HG03066 (cell line): Measurements from ENCODE around the gene CSNK2A1.

ENCODE experiments used
- ATAC-seq: cut with Tn5 transposase; IDR thresholded peaks from one replicate; pipeline ENCODE4 v1.9.1; 2021; ENCODE audit warnings: low read depth; ENCODE audit not compliant: unreplicated experiment

Gene CSNK2A1

GRCh38 chr20:434221-434620 is 109.4 kb downstream of the CSNK2A1 start:
- no peak for ATAC-seq

- peak; percentile 78 for ATAC-seq
These were observed 110.2 kb downstream of the CSNK2A1 start for GRCh38 chr20:433300-433975.

- no peak for ATAC-seq
These were observed 110.8 kb downstream of the CSNK2A1 start for GRCh38 chr20:432677-433299.

- no peak for ATAC-seq
These were observed 111.4 kb downstream of the CSNK2A1 start for GRCh38 chr20:432208-432607.

GRCh38 chr20:431012-431904 is 112.3 kb downstream of the CSNK2A1 start:
- ATAC-seq, result no peak

GRCh38 chr20:430091-430999 is 113.2 kb downstream of the CSNK2A1 start:
- ATAC-seq, result no peak

- no peak for ATAC-seq
These were observed 114.9 kb downstream of the CSNK2A1 start for GRCh38 chr20:428658-429200.

DNA sequence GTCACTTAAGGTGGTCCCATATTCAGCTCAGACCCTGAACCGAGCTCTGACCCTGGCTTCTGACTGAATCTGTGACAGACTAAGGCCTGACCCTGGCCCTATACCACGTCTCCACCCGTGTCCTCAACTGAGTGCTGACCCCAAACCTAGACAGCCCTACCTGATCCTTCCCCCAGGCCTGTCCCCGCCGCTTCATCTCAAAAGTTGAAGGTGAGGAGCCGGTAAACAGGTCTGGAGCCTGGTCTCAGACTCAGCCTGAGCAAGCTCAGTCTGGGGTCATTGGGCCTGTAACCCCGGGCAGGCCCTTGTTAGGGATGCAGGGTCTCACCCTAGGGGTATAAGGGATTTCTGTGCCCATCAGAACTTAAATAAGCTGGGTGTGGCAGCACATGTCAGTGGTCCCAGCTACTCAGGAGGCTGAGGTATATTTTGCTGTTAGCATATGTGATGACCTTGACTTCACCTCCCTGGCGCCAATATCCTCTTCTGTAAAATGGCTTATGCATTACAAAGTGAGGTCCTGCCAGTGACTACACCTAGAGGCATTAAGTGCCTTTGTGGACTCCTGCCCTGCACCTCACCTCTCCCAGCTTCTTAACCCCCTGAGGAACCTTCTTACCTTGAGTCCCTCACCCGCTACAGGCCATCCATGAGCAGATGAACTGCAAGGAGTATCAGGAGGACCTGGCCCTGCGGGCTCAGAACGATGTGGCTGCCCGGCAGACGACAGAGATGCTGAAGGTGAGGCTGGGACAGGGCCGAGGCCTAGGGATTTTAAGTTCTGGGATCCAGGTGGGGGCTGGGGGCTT is 115.5 kb downstream of the CSNK2A1 start:
- ATAC-seq, result no peak

DNA sequence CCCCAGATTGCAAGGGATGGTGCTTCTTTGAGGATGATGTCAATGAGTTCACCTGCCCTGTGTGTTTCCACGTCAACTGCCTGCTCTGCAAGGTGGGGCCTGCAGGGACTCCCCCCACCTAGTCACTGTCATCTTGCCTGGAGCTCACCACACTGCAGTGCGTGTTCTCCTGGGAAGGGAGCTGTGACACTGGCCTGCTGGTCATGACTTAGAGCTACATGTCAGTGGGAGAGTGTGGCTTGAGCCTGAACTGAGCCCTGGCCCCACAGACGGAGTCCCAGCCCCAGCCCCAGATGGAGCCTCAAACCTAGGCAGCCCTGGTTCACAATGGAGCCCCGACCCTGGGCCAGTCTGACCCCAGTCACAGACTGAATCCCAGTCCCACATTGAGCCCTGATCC is 116.2 kb downstream of the CSNK2A1 start:
- no peak for ATAC-seq

DNA sequence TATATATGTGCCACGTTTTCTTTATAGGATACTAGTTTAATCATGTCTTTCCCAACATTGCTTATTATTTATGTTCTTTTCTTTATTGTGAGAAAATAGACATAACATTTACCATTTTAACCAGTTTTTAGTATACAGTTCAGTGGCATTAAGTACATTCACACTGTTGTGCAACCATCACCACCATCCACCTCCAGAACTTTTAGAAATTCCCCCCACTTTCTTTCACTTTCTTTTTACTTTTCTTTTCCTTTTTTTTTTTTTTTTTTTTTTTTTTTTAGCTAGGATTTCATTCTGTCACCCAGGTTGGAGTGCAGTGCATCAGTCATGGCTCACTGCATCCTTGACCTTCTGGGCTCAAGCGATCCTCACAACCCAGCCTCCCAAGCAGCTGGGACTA is 117.0 kb downstream of the CSNK2A1 start:
- no peak for ATAC-seq
